ENCODE measurements around the gene ATG9B.
A peak's percentile ranks its signal among the peaks of the same experiment; 100 is the strongest.
"Not testable (repeated sequence)": the region's sequence is repeated elsewhere in the genome, so short reads cannot be mapped to it uniquely, and the experiment has no call there.

Gene ATG9B

DNA sequence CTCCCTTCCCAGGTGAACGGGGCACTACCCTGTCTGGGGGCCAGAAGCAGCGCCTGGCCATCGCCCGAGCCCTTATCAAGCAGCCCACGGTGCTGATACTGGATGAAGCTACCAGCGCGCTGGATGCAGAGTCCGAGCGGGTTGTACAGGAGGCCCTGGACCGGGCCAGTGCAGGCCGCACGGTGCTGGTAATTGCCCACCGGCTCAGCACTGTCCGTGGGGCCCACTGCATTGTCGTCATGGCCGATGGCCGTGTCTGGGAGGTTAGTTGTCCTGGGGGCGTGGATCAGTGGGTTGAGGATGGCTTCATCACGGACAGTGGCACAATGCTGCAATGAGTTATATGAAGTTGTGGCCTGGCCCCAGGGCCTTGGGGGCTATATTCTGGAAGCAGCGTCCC lies 19.7 kb upstream of the ATG9B start:
- TF ChIP-seq, protein P1, sequence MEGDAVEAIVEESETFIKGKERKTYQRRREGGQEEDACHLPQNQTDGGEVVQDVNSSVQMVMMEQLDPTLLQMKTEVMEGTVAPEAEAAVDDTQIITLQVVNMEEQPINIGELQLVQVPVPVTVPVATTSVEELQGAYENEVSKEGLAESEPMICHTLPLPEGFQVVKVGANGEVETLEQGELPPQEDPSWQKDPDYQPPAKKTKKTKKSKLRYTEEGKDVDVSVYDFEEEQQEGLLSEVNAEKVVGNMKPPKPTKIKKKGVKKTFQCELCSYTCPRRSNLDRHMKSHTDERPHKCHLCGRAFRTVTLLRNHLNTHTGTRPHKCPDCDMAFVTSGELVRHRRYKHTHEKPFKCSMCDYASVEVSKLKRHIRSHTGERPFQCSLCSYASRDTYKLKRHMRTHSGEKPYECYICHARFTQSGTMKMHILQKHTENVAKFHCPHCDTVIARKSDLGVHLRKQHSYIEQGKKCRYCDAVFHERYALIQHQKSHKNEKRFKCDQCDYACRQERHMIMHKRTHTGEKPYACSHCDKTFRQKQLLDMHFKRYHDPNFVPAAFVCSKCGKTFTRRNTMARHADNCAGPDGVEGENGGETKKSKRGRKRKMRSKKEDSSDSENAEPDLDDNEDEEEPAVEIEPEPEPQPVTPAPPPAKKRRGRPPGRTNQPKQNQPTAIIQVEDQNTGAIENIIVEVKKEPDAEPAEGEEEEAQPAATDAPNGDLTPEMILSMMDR (IDR thresholded peaks at IDR 0.05): no peak
- H3K4me3 ChIP-seq: no peak overlapping the region
- no peak for DNase-seq (ENCODE audit: low spot score)
- no peak overlapping the region for H3K27ac ChIP-seq

DNA sequence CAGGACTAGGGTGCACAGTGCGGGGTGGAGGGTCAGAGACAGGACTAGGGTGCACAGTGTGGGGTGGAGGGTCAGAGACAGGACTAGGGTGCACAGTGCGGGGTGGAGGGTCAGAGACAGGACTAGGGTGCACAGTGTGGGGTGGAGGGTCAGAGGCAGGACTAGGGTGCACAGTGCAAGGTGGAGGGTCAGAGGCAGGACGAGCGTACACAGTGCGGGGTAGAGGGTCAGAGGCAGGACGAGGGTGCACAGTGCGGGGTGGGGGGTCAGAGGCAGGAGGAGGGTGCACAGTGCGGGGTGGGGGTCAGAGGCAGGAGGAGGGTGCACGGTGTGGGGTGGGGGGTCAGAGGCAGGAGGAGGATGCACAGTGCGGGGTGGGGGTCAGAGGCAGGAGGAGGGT lies 19.2 kb upstream of the ATG9B start:
- not testable (repeated sequence) for DNase-seq (ENCODE audit: low spot score); H3K27ac ChIP-seq; H3K4me3 ChIP-seq

DNA sequence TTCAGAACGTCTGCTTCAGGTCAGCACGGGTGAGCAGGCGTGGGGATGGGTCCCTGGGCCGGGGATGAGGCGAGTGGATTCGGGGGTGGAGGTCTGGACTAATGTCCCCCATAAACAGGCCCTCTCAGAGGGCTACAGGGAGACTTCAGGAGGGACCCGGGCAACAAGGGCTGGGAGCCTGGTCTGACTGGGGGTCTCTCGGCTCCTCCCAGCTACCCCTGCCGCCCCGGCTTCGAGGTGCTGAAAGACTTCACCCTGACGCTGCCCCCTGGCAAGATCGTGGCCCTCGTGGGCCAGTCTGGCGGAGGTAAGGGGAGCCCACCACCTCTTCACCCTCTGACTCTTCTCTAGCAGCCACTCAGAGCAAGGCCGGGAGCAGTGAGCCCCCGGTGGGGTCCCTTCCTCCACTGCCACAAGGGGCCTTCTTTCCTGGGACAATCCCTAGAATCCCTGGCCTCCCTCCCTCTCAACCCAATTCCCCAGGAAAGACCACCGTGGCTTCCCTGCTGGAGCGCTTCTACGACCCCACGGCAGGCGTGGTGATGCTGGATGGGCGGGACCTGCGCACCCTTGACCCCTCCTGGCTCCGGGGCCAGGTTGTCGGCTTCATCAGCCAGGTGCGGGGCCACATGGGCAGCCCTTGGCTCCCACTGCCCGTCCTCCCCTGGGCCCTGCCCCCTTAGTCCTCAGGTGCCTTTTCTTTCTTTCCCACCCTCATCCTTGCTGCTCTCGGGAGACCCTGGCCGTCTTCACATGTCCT lies 16.5 kb upstream of the ATG9B start:
- Histone ChIP-seq H3K4me3 (no peak overlapping the region), H3K27ac (no peak overlapping the region)
- DNase-seq (ENCODE audit: low spot score): no peak
- TF ChIP-seq, protein P1 (IDR thresholded peaks at IDR 0.05): no peak

DNA sequence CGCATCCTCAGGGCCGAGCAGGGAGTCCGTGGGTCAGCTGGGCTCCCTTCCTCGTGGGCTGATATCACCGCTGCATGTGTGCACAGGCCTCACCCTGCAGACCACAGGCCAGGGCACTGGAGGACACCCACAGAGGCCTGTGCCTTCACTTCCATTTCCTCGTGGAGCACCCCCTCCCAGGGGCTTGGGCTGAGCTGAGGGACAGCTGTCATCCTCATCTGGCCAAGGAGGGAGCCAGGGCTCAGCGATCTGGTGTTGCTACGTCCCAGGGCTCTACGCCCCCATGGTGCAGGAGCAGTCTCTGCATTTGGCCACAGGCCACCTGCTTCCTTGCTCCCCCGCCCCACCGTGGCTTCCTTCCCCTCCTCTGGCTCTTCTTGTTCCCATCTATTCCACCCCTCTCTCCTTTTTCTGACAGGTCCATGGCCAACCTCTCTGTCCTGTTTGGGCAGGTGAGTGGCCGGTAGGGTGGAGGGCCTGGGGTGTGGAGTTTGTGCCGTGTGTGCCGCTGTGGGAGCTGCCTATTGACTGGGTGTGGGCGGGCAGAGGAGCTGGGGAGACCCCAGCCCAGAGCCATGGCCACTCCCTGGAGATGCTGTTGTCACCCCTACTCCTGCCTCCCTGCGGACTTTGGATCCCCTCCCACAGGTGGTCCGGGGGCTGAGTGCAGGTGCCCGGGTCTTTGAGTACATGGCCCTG lies 15.7 kb upstream of the ATG9B start:
- H3K4me3 ChIP-seq: no peak overlapping the region
- no peak for DNase-seq (ENCODE audit: low spot score)
- peak overlapping the region in 1 of 2 donors; percentile 85 for H3K27ac ChIP-seq
- TF ChIP-seq, protein P1 (IDR thresholded peaks at IDR 0.05): no peak

DNA sequence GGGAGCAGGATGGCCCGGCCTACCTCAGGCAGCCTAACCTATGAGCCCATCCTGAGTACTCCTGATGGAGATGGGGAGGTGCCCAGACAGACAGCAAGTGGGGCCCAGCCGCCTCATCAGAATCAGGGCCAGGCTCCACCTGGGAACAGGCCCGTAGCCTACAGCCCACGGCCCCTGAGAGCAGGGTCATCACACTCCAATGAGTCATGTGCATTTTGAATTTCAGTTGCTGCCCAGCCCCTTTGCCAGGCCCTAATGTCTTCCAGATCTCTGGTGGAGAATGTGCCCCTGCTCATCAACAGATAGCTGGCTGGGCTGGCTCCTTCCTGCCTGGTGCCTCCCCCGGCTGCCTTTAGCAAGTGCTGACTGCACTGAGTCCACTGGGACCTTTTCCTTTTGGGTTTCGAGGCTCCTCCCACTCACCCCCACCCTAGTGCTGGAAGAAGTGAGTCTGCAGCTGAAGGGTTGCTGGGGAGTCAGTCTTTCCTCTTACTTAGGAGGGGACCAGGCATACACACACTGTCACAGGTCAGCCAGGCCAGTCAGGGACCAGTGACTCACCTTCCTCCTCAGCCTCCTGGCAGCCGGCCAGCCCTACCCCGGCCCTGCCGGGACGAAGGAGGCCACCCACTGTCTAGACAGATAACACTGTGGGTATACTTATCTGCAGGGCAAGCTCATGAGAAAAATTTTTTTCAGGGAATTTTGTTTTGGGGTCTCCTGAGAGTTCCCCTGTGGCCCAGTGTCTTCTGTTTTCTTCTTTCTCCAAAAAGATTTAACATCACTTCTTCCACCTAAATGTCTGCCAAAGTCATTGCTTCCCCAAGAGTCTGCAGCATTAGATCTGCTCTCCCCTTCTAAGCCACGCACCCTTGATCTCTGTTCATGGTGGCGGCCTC lies 14.9 kb upstream of the ATG9B start:
- Histone ChIP-seq H3K4me3 (no peak overlapping the region), H3K27ac (peak overlapping the region; percentile 11 to 85)
- peak; percentile 89 for DNase-seq (ENCODE audit: low spot score)
- TF ChIP-seq, protein P1 (IDR thresholded peaks at IDR 0.05): no peak

DNA sequence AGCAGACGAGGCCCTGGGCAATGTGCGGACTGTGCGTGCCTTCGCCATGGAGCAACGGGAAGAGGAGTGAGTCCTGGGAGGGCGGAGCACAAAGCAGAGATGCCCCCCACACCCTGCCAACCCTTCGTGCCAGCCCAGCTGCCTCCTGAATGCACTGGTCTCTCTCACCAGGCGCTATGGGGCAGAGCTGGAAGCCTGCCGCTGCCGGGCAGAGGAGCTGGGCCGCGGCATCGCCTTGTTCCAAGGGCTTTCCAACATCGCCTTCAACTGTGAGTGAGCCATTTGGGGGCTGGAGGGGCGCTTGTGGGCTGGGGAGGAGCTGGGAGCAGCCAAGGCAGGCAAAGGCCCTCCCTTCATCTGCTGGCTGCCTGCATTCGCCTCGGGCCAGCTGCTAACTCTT lies 11.6 kb upstream of the ATG9B start:
- Histone ChIP-seq H3K27ac (no peak overlapping the region), H3K4me3 (no peak overlapping the region)
- no peak for DNase-seq (ENCODE audit: low spot score)
- TF ChIP-seq, protein P1 (IDR thresholded peaks at IDR 0.05): no peak

DNA sequence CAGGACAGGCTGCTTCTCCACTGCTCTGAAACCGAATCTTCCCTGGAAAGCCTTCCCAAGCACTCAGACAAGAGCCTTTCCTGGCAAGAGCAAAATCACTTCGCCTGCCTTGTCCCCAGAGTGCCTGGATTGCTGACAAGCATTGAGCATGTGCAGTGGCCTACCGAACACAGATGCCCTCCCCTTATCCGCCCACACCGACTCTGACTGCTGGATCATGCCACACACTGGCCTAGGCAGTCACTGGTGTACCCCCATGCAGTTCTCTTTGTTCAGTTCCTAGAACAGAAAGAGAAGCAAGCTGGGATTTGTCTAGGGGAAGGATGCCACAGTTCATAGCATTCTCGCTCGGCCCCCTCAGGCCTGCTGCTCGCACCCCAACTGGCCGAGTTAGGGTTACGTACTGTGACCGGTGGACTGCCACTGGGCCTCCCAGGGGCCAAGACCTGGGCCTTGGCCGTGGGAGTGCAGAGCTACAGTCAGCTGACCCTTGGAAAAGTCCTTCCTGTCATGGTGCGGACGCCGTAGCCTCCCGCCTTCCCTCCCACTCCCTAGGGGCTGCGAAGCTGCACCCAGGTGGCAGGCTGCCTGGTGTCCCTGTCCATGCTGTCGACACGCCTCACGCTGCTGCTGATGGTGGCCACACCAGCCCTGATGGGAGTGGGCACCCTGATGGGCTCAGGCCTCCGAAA lies 10.9 kb upstream of the ATG9B start:
- no peak for DNase-seq (ENCODE audit: low spot score)
- H3K27ac ChIP-seq: no peak overlapping the region
- TF ChIP-seq, protein P1 (IDR thresholded peaks at IDR 0.05): no peak
- no peak overlapping the region for H3K4me3 ChIP-seq

Measured in coronary artery (tissue), 2 donors.